MM.1S (cell line): Measurements from ENCODE around the gene GSTA1.
"Not testable (repeated sequence)": the region's sequence is repeated elsewhere in the genome, so short reads cannot be mapped to it uniquely, and the experiment has no call there.

Experiments
- CTCF ChIP-seq: fragments of 300-600 bp; sonication (generic); IDR thresholded peaks from 2 replicates; pipeline ENCODE4 v1.5.1; 2016; ENCODE audit warnings: antibody characterized with exemption, low read length, mixed read lengths
- EZH2phosphoT487 ChIP-seq: fragments of 300-600 bp; sonication (generic); IDR thresholded peaks from 2 replicates; pipeline ENCODE4 v1.6.1; 2018; ENCODE audit warnings: antibody characterized with exemption, low read length

GRCh38 chr6:52830869-52831268 lies 27.3 kb upstream of the GSTA1 start:
- not testable (repeated sequence) for TF ChIP-seq CTCF, EZH2phosphoT487
